Breast epithelium (tissue), 3 donors: ENCODE results near the gene DIS3L.

Experiments used
- POLR2A ChIP-seq: fragments of 450-650 bp; IDR thresholded peaks from one replicate; pipeline ENCODE4 v1.6.1; 2016; ENCODE audit warnings: antibody characterized with exemption, mild to moderate bottlenecking, moderate library complexity
- TF ChIP-seq, protein P1 (sequence below), 3 donors: fragments of 450-650 bp; IDR thresholded peaks; one replicate each; pipeline ENCODE4 v1.5.1; 2016 to 2017; ENCODE audit warnings: antibody characterized with exemption in 3 of 3, mild to moderate bottlenecking in 3 of 3, moderate library complexity in 3 of 3

- TF ChIP-seq, protein P1, sequence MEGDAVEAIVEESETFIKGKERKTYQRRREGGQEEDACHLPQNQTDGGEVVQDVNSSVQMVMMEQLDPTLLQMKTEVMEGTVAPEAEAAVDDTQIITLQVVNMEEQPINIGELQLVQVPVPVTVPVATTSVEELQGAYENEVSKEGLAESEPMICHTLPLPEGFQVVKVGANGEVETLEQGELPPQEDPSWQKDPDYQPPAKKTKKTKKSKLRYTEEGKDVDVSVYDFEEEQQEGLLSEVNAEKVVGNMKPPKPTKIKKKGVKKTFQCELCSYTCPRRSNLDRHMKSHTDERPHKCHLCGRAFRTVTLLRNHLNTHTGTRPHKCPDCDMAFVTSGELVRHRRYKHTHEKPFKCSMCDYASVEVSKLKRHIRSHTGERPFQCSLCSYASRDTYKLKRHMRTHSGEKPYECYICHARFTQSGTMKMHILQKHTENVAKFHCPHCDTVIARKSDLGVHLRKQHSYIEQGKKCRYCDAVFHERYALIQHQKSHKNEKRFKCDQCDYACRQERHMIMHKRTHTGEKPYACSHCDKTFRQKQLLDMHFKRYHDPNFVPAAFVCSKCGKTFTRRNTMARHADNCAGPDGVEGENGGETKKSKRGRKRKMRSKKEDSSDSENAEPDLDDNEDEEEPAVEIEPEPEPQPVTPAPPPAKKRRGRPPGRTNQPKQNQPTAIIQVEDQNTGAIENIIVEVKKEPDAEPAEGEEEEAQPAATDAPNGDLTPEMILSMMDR (IDR thresholded peaks at IDR 0.05): no peak
- TF ChIP-seq POLR2A: no peak
These were observed 35.4 kb downstream of the DIS3L start for GRCh38 chr15:66328771-66329170.
